Measurements from ENCODE around the gene TRAM2. TPM values are rescaled to one million over a fixed set of nuclear protein-coding genes. Genes with fewer than 3 reads are reported as not detected.
A peak's percentile ranks its signal among the peaks of the same experiment; 100 is the strongest.

Gene TRAM2
- total RNA-seq, 1 experiment from 2014 or later: 21.2 TPM

GRCh38 chr6:52518279-52518945 lies 58.4 kb downstream of the TRAM2 start:
- no peaks in the 10 kb centered on the region for H3K9me3 ChIP-seq (ENCODE audit: control insufficient read depth, low read depth, low read length)
- H2BK20ac ChIP-seq (ENCODE audit: low read depth, low read length, poor library complexity, severe bottlenecking): no peak overlapping the region
- peak overlapping the region; percentile 51; the same call in 1 of the 2 replicates for H3K14ac ChIP-seq (ENCODE audit: insufficient read depth, low read length)
- no peaks in the 10 kb centered on the region for H3K23me2 ChIP-seq (ENCODE audit: insufficient read length, low read depth, low read length, poor library complexity, severe bottlenecking)
- no peak overlapping the region for H2AFZ ChIP-seq (ENCODE audit: low read length)
- H4K5ac ChIP-seq (ENCODE audit: insufficient read length, low read depth, low read length): no peak overlapping the region
- no peak overlapping the region for H4K8ac ChIP-seq (replicated peaks; ENCODE audit: insufficient read length, low read depth, low read length)
- no peak overlapping the region for H3K4ac ChIP-seq (ENCODE audit: low read depth, low read length)
- Mint-ChIP-seq H3K4me3 (peak overlapping the region in 1 of 2 experiments; percentile 7; a peak in 1 of 5 replicates), H3K27me3 (ENCODE audit: low read depth) (no peaks in the 10 kb centered on the region), H3K9me3 (no peaks in the 10 kb centered on the region), H3K4me1 (peaks cover 35 to 49% of the 10 kb centered on the region in 2 experiments), H3K27ac (peak overlapping the region; percentile 92 to 95 (median 92); a peak in 5 of 7 replicates), H3K36me3 (ENCODE audit: insufficient read depth in 1 of 3, low read depth in 3 of 3) (peaks cover 6 to 27% (median 6%) of the 10 kb centered on the region in 3 experiments; a peak in 4 of 7 replicates)
- no CpG with 5 or more reads among the region's 13 CpGs for whole genome bisulfite sequencing (ENCODE audit: extremely low coverage, insufficient read length, low lambda C conversion rate)
- no peak overlapping the region for H3T11ph ChIP-seq (ENCODE audit: low read length)
- H3K23ac ChIP-seq (ENCODE audit: insufficient read length, low read depth, low read length): no peak overlapping the region
- no peaks in the 10 kb centered on the region for H3K27me3 ChIP-seq (ENCODE audit: insufficient read depth, low read length)
- no peak overlapping the region for H2AK5ac ChIP-seq (ENCODE audit: insufficient read length, low read length)
- no peak overlapping the region for H2BK5ac ChIP-seq (ENCODE audit: insufficient read length, low read length)
- peak overlapping the region; percentile 1 for H3K18ac ChIP-seq (ENCODE audit: insufficient read length, low read depth, low read length)
- no peak overlapping the region for H3K9ac ChIP-seq (ENCODE audit: extremely low read depth, insufficient read length, low read length)
- no peak overlapping the region for H2BK12ac ChIP-seq (ENCODE audit: insufficient read length, low read depth, low read length)
- H3K56ac ChIP-seq (ENCODE audit: insufficient read length, low read depth, low read length): no peak overlapping the region
- H4K91ac ChIP-seq (ENCODE audit: insufficient read length, low read depth, low read length): no peak overlapping the region
- no peaks in the 10 kb centered on the region for H3K79me1 ChIP-seq (ENCODE audit: insufficient read depth, low read depth, low read length, poor library complexity, severe bottlenecking)
- peaks cover 2% of the 10 kb centered on the region; the same call in 1 of the 2 replicates for H3K79me2 ChIP-seq (ENCODE audit: insufficient read depth, low read length)
- H2BK15ac ChIP-seq (ENCODE audit: low read depth, low read length): no peak overlapping the region
- no peak for DNase-seq
- TF ChIP-seq CTCF (conservative IDR thresholded peaks at IDR 0.05): no peak
- peaks cover under 1% of the 10 kb centered on the region; the same call in 1 of the 2 replicates for H3K4me1 ChIP-seq (ENCODE audit: insufficient read depth, low read length)
- no peak overlapping the region for H3K27ac ChIP-seq (ENCODE audit: insufficient read length, low read depth, low read length)
- H4K20me1 ChIP-seq (ENCODE audit: control insufficient read depth, insufficient read depth, insufficient read length): no peaks in the 10 kb centered on the region
- H2BK120ac ChIP-seq (ENCODE audit: low read depth, low read length, poor library complexity, severe bottlenecking): no peak overlapping the region
- H3K4me2 ChIP-seq (ENCODE audit: insufficient read depth, insufficient read length, low read length): no peak overlapping the region

Measured in H9 (cell line).